SK-N-MC (cell line): ENCODE measurements around the gene KRTAP3-2.

Source experiments
- EZH2 ChIP-seq: fragments of 200-600 bp; sonication (generic); IDR thresholded peaks from one replicate; pipeline ENCODE4 v1.6.1; 2017; ENCODE audit warnings: antibody characterized with exemption
- POLR2AphosphoS5 ChIP-seq: IDR thresholded peaks from 2 replicates; pipeline ENCODE4 v1.6.1; 2012; ENCODE audit warnings: mild to moderate bottlenecking, low read depth, low read length, borderline replicate concordance

- TF ChIP-seq POLR2AphosphoS5, result no peak
- no peak for TF ChIP-seq EZH2
Measured at GRCh38 chr17:41008811-41009210, 9.1 kb upstream of the KRTAP3-2 start, which contains the start of gene KRTAP3-1.
